Measurements from ENCODE around the gene NRXN3. TPM values are rescaled to one million over a fixed set of nuclear protein-coding genes. Genes with fewer than 3 reads are reported as not detected.

The NRXN3 gene
- 4.2 and 6.1 TPM in 2 replicates for total RNA-seq

DNA sequence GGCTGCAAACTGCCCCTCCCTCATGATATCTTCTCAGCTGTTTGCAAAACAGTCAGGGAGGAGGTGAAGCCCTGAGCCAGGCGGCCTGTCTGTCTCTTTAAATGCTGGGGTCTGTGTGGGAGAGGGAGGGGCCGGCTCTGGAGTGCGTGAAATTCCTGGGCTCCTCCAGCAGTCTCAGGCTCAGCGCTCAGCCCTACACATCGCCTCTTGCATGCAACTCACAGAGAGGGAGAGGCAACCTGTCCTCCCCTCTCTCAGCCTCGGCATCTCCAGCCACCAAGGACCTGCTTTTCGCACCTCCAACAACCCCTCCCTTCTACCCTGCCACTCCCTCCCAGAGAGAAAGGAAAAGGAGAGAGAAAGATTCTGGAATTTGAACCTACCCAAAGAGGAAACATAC is at the start of gene NRXN3:
Gene NRXN3, plus strand, starts transcription at position 171 of the 400 bp plus-strand sequence. CDS start 72,721 bp downstream, outside the sequence.

